EL (cell line): Measurements from ENCODE around the gene RNF10.
"Not testable (repeated sequence)": the region's sequence is repeated elsewhere in the genome, so short reads cannot be mapped to it uniquely, and the experiment has no call there.

Experiments
- DNase-seq: peaks from one replicate; pipeline ENCODE4 v3.0.0-alpha.2; 2016

Gene RNF10

GRCh38 chr12:120580787-120581723, 46.9 kb downstream of the RNF10 start, which contains the start of gene POP5:
Gene POP5 (minus strand): TSS chr12:120581402. CDS start chr12:120581362, 40 bp downstream.
- peak; percentile 98 for DNase-seq

- no peak for DNase-seq
Measured at GRCh38 chr12:120581998-120582397, 47.8 kb downstream of the RNF10 start.

GRCh38 chr12:120583478-120584030, 49.4 kb downstream of the RNF10 start:
- DNase-seq = peak; percentile 70

GRCh38 chr12:120584343-120585149, 50.4 kb downstream of the RNF10 start:
- DNase-seq = peak; percentile 46

- DNase-seq = no peak
Measured at GRCh38 chr12:120586206-120586605, 52.0 kb downstream of the RNF10 start.

GRCh38 chr12:120586860-120587259, 52.7 kb downstream of the RNF10 start:
- DNase-seq = no peak

GRCh38 chr12:120588371-120588770, 54.2 kb downstream of the RNF10 start:
- no peak for DNase-seq

GRCh38 chr12:120588948-120589930, 55.1 kb downstream of the RNF10 start:
- DNase-seq = no peak

- no peak for DNase-seq
Measured at GRCh38 chr12:120590741-120591407, 56.7 kb downstream of the RNF10 start.

- DNase-seq = no peak
Measured at GRCh38 chr12:120592121-120593049, 58.2 kb downstream of the RNF10 start.

- no peak for DNase-seq
Measured at GRCh38 chr12:120596901-120597300, 62.7 kb downstream of the RNF10 start.

GRCh38 chr12:120597861-120598260, 63.7 kb downstream of the RNF10 start:
- no peak for DNase-seq

- peak; percentile 62 for DNase-seq
Measured at GRCh38 chr12:120598674-120599463, 64.7 kb downstream of the RNF10 start.

- no peak for DNase-seq
Measured at GRCh38 chr12:120599672-120600552, 65.8 kb downstream of the RNF10 start.

GRCh38 chr12:120602416-120602815, 68.3 kb downstream of the RNF10 start:
- DNase-seq = not testable (repeated sequence)

GRCh38 chr12:120610560-120610959, 76.4 kb downstream of the RNF10 start:
- no peak for DNase-seq

GRCh38 chr12:120611534-120611933, 77.4 kb downstream of the RNF10 start:
- not testable (repeated sequence) for DNase-seq

GRCh38 chr12:120614848-120615247, 80.7 kb downstream of the RNF10 start:
- DNase-seq = no peak
